Lung (tissue), 12 donors: Measurements from ENCODE around the gene KCNC2. TPM values are rescaled to one million over a fixed set of nuclear protein-coding genes. Genes with fewer than 3 reads are reported as not detected.
A peak's percentile ranks its signal among the peaks of the same experiment; 100 is the strongest.

Experiments used
- ATAC-seq: fragments of 200-7000 bp; cut with Tn5 transposase; one replicate; pipeline ENCODE4 v1.9.1; 2020; ENCODE audit warnings: moderate number of reproducible peaks; ENCODE audit not compliant: insufficient read depth, low FRiP score
- DNase-seq, 3 donors: peaks; one replicate each; pipeline ENCODE4 v3.0.0-alpha.2; 2013 to 2017
- H3K27ac ChIP-seq, 2 donors: one replicate each; pipeline ENCODE4 v1.5.1; 2013; ENCODE audit warnings: mild to moderate bottlenecking in 2 of 2, moderate library complexity in 2 of 2, control low read depth in 1 of 2, inconsistent platforms in 1 of 2, low read depth in 1 of 2, low read length in 1 of 2
- H3K27me3 ChIP-seq, 3 donors: one replicate each; pipeline ENCODE4 v1.5.1; 2013; ENCODE audit warnings: low read length in 2 of 3; ENCODE audit not compliant: control insufficient read depth in 3 of 3, insufficient read depth in 3 of 3
- H3K36me3 ChIP-seq, 4 donors: one replicate each; pipeline ENCODE4 v1.5.1; 2013; ENCODE audit warnings: low read length in 4 of 4, mild to moderate bottlenecking in 1 of 4, moderate library complexity in 1 of 4; ENCODE audit not compliant: control insufficient read depth in 4 of 4, insufficient read depth in 4 of 4
- H3K4me1 ChIP-seq, 5 donors: one replicate each; pipeline ENCODE4 v1.5.1; 2013; ENCODE audit warnings: low read length in 5 of 5, mild to moderate bottlenecking in 2 of 5, moderate library complexity in 1 of 5; ENCODE audit not compliant: control insufficient read depth in 5 of 5, insufficient read depth in 5 of 5
- H3K4me3 ChIP-seq: one replicate; pipeline ENCODE4 v1.5.1; 2013; ENCODE audit warnings: mild to moderate bottlenecking, control low read depth, moderate library complexity
- H3K9ac ChIP-seq, 2 donors: one replicate each; pipeline ENCODE4 v1.5.1; 2013; ENCODE audit warnings: low read length in 2 of 2, control low read depth in 1 of 2; ENCODE audit not compliant: insufficient read depth in 1 of 2
- H3K9me3 ChIP-seq, 4 donors: one replicate each; pipeline ENCODE4 v1.5.1; 2013; ENCODE audit warnings: low read length in 3 of 4, mild to moderate bottlenecking in 1 of 4, moderate library complexity in 1 of 4; ENCODE audit not compliant: control insufficient read depth in 4 of 4, insufficient read depth in 3 of 4
- CTCF ChIP-seq: IDR thresholded peaks from 2 replicates; pipeline ENCODE4 v1.5.1; 2012; ENCODE audit warnings: mild to moderate bottlenecking; ENCODE audit errors: control extremely low read depth, extremely low read depth
- WGBS, 2 donors: extraction: QIAGEN DNeasy Blood & Tissue Kit; methylation state at CpG; one replicate each; pipeline ENCODE4 v1.1.7; 2013; 5-methylcytosine and 5-hydroxymethylcytosine counted together
- polyA plus RNA-seq, 2 donors: library from polyadenylated mRNA; stranded (reverse); fragments of 200-250 nt; gene quantifications; one replicate each; pipeline ENCODE4 v1.2.1, GENCODE V29; 2013
- total RNA-seq, 2 donors: library from RNA; depleted of rRNA in 1 of 2; stranded (reverse); fragments of >200 nt in 1 of 2; gene quantifications; one replicate each; pipeline ENCODE4 v1.2.1, GENCODE V29; 2014 to 2021
- donor health status: control.
- donor health status: control.
- donor health status: Bipolar disorder and iron deficiency.
- donor health status: healthy.
- donor health status: DM: yes; HTN: yes; CAD: no.

The KCNC2 gene
- total and polyA plus RNA-seq, 4 donors = 0.06 TPM; not detected in 3

DNA sequence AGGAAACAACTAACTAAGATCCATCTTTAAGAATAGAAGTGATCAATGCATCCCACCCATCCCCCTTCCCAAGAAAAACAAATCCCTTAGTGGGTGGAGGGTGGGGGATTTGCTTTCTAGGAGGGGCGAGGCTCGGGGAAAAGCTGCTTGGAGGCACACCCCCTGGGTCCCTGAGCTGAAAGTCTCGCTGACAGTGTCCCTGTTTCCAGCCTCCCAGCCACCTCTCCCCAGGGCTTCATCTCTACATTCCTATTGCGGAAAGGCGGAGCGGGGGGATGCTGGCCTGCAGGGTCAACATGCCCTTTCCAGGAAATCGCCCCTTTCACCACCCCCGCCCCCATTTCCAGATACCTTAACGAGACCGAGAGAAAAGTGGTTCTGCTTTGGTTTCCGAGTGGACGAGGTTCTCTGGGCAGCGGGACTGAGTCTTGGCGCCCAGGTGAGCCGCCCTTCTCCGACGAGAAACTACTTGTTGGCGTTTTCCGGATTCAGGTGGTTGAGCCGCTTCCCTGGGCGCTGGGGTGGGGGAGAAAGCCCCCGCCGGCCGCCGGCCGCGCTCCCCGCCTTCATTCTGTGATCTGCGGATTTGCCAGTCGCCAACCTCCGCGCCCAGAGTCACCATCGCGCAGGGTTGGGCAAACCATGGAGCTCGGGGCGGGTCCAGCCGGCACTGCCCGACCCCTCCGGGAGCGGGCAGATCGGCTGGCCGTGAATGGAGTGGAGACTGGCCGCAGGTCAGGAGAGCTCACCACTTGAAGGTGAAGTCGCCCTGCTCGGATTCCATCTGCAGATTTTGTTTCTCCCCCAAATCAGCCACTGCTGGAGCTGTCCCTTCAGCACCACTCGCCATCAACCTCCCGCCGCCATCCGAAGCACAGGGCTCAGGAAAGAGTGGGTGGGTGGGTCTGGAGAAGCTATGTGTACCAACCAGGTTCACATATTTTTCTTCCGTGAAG, 505 bp downstream of the KCNC2 start:
- H3K27me3 ChIP-seq = peaks cover 5 to 49% (median 25%) of the 10 kb centered on the region in 3 donors
- peaks cover 0 to 17% (median 0%) of the 10 kb centered on the region in 4 donors for H3K9me3 ChIP-seq
- no peak overlapping the region for H3K4me3 ChIP-seq
- 4 to 5% methylated on average over 47 to 50 of the region's 50 CpGs for WGBS, 2 donors
- no peak for TF ChIP-seq CTCF
- peaks cover 0 to 3% (median 0%) of the 10 kb centered on the region in 5 donors for H3K4me1 ChIP-seq
- H3K27ac ChIP-seq = no peak overlapping the region
- no peaks in the 10 kb centered on the region for H3K36me3 ChIP-seq
- ATAC-seq = peak; percentile 24
- no peak overlapping the region for H3K9ac ChIP-seq
- DNase-seq = peak; percentile 27 to 67 (median 51)

DNA sequence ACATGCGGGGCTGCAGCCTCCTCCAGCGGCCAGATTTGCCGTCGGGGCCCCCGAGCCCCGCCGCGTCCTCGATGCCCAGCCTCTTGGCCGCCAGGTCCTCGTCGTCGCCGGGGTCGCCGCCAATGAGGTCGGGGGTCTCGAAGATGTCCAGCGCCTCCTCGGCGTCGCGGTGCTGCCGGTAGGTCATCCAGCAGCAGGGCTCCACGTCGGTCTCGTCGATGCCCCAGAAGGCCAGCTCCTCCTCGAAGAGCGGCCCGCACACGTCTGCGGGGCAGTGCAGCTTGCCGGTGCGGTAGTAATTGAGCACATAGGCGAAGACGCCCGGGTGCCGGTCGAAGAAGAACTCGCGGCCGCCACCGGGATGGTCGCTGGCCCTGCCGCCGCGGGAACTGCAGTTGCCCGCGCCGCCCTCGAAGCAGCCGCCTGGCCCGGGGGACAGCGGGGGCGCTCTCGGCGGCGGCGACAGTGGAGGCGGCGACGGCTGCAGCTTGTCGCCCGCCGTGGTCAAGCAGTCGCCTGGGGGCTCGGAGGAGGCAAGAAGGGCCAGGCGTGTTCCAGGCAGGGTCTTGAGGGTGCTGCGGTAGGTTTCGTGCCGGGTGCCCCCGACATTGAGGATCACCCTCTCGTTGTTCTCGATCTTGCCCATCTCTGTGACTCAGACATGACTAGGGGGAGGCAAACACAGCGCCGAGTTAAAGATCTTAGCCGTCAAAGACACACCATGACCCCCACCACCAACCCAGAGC, 2.1 kb downstream of the KCNC2 start:
- DNase-seq = no peak
- H3K9me3 ChIP-seq = peaks cover 0 to 17% (median 0%) of the 10 kb centered on the region in 4 donors
- peaks cover 5 to 49% (median 25%) of the 10 kb centered on the region in 3 donors for H3K27me3 ChIP-seq
- H3K4me3 ChIP-seq = no peak overlapping the region
- H3K27ac ChIP-seq = no peak overlapping the region
- H3K4me1 ChIP-seq = peaks cover 0 to 3% (median 0%) of the 10 kb centered on the region in 5 donors
- no peaks in the 10 kb centered on the region for H3K36me3 ChIP-seq
- no peak for ATAC-seq
- 6 to 8% methylated on average over 78 of the region's 78 CpGs for WGBS, 2 donors
- TF ChIP-seq CTCF = no peak
- H3K9ac ChIP-seq = no peak overlapping the region

DNA sequence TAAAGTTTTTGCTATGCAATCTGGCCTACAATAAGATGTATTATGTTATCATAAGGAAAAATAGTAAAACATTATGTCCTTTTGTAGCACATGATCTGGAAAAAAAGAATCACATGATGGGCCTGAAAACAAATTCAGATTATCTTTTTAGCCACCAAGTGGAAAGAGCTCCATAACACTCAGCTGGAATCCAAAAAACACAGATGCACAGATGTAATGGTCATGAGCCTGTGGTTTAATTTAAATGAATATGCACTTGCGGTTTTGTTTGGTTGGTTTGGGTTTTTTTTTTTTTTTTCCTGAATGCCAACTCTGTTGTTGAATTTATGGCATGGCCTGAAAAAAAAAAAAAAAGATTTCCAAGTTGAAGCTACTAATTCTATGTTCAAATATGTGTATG, 4.1 kb downstream of the KCNC2 start:
- TF ChIP-seq CTCF = no peak
- no peak for ATAC-seq
- DNase-seq = no peak
- Histone ChIP-seq H3K9ac (no peak overlapping the region), H3K27me3 (peaks cover 5 to 48% (median 25%) of the 10 kb centered on the region in 3 donors), H3K9me3 (peaks cover 0 to 17% (median 0%) of the 10 kb centered on the region in 4 donors), H3K27ac (no peak overlapping the region), H3K36me3 (no peaks in the 10 kb centered on the region), H3K4me3 (no peak overlapping the region), H3K4me1 (peaks cover 0 to 3% (median 0%) of the 10 kb centered on the region in 5 donors)
- 61 to 64% methylated on average over 1 of the region's 1 CpG for WGBS, 2 donors
